Gastrocnemius medialis (tissue), 4 donors: ENCODE measurements around the gene PKNOX2. TPM values are rescaled to one million over a fixed set of nuclear protein-coding genes. Genes with fewer than 3 reads are reported as not detected.

Source experiments
- ATAC-seq, 2 donors: fragments of 150-250 bp; one replicate each; pipeline ENCODE4 v1.9.1; 2016
- DNase-seq, 2 donors: peaks; one replicate each; pipeline ENCODE4 v3.0.0-alpha.2; 2019
- H3K27ac ChIP-seq, 4 donors: fragments of 200-600 bp; sonication (generic); 1 replicate in 1 of 4; 2 replicates in 3 of 4; pipeline ENCODE4 v1.5.1; 2016 to 2018; ENCODE audit warnings: mild to moderate bottlenecking in 2 of 4, moderate library complexity in 1 of 4
- H3K27me3 ChIP-seq, 3 donors: fragments of 200-600 bp; sonication (generic) in 2 of 3; 1 replicate in 1 of 3; 2 replicates in 2 of 3; pipeline versions ENCODE4 v1.5.1 to v1.6.0; 2016 to 2019; ENCODE audit warnings: mild to moderate bottlenecking in 1 of 3, moderate library complexity in 1 of 3
- H3K36me3 ChIP-seq, 2 donors: fragments of 200-600 bp; sonication (generic) in 1 of 2; one replicate each; pipeline ENCODE4 v1.5.1; 2017 to 2018
- H3K4me1 ChIP-seq, 2 donors: fragments of 200-600 bp; sonication (generic) in 1 of 2; one replicate each; pipeline ENCODE4 v1.5.1; 2016 to 2017; ENCODE audit warnings: mild to moderate bottlenecking in 2 of 2
- H3K4me3 ChIP-seq, 4 donors: fragments of 200-600 bp; sonication (generic) in 3 of 4; 1 replicate in 1 of 4; 2 replicates in 3 of 4; pipeline ENCODE4 v1.5.1; 2016 to 2019; ENCODE audit warnings: mild to moderate bottlenecking in 2 of 4
- H3K9me3 ChIP-seq, 3 donors: fragments of 200-600 bp; sonication (generic) in 2 of 3; 1 replicate in 1 of 3; 2 replicates in 2 of 3; pipeline ENCODE4 v1.5.1; 2016 to 2019
- CTCF ChIP-seq, 5 experiments: fragments of 450-650 bp in 3 of 5; fragments of 200-600 bp in 2 of 5; sonication (generic) in 2 of 5; IDR thresholded peaks in 4 of 5; conservative IDR thresholded peaks in 1 of 5; 1 replicate in 4 of 5; 2 replicates in 1 of 5; pipeline ENCODE4 v1.5.1; 2016 to 2019; ENCODE audit warnings: antibody characterized with exemption in 5 of 5, mild to moderate bottlenecking in 3 of 5, moderate library complexity in 3 of 5
- POLR2A ChIP-seq, 2 donors: fragments of 450-650 bp; IDR thresholded peaks; one replicate each; pipeline ENCODE4 v1.6.1; 2017; ENCODE audit warnings: antibody characterized with exemption in 2 of 2, mild to moderate bottlenecking in 2 of 2, moderate library complexity in 2 of 2
- in situ Hi-C, 4 donors: fragments of 200-750 bp; cut with MboI; loops; one replicate each; pipeline versions ENCODE4 v1.15.0 to v1.8.0; 2017; ENCODE audit warnings: low sequenced_read_pairs in 4 of 4
- intact Hi-C: fragments of 100-400 bp; cut with DNase I; formaldehyde crosslinking; loops from one replicate; pipeline ENCODE4 v1.15.1; 2023; ENCODE audit warnings: low total_unique reads
- total RNA-seq, 4 donors: library from RNA; depleted of rRNA; stranded (reverse); fragments of >200 nt; gene quantifications; one replicate each; pipeline versions ENCODE4 v1.1.0 to v1.2.3, GENCODE V29; 2016

PKNOX2 gene
- total RNA-seq, 4 donors from 2014 or later: 3.7 to 11.7 (median 6.0) TPM

DNA sequence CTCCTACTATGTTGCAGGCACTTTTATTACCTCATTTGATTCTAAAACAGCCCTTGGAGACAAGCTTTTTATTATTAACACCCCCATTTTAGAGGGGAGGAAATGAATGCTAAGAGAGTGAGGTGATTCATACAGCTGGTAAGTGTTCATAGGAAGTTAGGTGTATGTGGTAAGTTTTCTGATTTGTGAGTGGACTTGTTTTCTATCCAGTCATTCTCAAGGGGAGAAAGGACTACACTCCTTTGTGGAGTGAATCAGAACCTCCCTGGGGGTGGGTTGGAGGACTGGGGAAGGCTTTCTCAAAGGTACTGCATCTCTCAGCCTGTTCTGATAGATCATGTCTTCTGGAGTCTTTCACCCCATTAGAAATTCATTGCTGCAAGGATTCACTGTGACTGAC, 23.5 kb downstream of the PKNOX2 start:
- H3K4me1 ChIP-seq: no peaks in the 10 kb centered on the region
- no peak overlapping the region for H3K4me3 ChIP-seq
- in situ Hi-C loops: no loop called here
- peaks cover 0 to 4% of the 10 kb centered on the region in 2 donors for H3K36me3 ChIP-seq
- TF ChIP-seq POLR2A (IDR thresholded peaks at IDR 0.05) (no peak), CTCF (IDR thresholded peaks at IDR 0.05 in 4 of 5, conservative IDR thresholded peaks at IDR 0.05 in 1 of 5) (no peak)
- DNase-seq: no peak
- H3K9me3 ChIP-seq: peaks cover 0 to 3% (median 0%) of the 10 kb centered on the region in 3 donors
- no peaks in the 10 kb centered on the region for H3K27me3 ChIP-seq
- no peak for ATAC-seq
- intact Hi-C loops: no loop called here
- no peak overlapping the region for H3K27ac ChIP-seq

DNA sequence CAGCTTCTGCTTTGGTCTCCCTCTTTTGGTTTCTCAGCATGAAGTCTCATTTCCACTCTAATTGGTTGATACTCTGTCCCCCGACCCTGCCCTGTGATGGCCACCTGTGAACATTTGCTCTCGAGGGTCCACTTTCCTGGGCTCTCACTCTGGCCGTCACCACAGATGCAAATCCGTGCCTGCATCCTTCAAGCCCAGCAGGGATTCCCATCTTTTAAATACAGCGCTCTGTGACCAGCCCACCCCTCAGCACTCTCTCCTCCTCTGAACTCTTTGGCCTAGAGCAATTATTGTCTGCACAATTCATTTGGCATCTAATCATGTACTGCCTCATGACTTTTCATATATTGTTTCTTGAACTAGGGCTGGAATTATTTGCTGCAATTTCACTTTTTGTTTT, 26.0 kb downstream of the PKNOX2 start:
- H3K4me1 ChIP-seq: peaks cover 0 to 2% of the 10 kb centered on the region in 2 donors
- intact Hi-C loops (no loop called here), in situ Hi-C loops (no loop called here)
- H3K27me3 ChIP-seq: no peaks in the 10 kb centered on the region
- no peak for ATAC-seq
- peaks cover 0 to 4% of the 10 kb centered on the region in 2 donors for H3K36me3 ChIP-seq
- TF ChIP-seq POLR2A (IDR thresholded peaks at IDR 0.05): no peak
- TF ChIP-seq CTCF (IDR thresholded peaks at IDR 0.05 in 4 of 5, conservative IDR thresholded peaks at IDR 0.05 in 1 of 5): no peak
- no peak overlapping the region for H3K4me3 ChIP-seq
- peaks cover 0 to 3% (median 0%) of the 10 kb centered on the region in 3 donors for H3K9me3 ChIP-seq
- no peak overlapping the region for H3K27ac ChIP-seq
- no peak for DNase-seq

DNA sequence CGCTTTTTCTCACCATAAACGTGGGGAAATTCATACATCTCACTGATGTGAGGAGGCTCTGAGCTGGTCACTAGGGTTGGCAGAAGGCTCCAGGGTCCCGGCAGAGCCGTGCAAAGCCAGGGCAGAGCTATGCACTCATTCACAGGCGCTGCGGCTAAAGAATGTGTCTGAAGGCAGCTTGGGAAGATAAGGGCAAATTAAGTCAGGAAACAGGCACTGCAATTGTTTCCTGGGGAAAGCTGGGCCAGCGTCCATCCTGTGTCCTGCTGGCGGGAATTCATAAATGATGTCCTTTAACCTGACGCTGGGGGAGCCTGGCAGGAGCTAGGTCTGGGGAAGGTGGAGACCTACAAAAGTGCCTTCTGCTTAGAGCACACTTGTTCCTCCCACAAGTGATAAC, 27.6 kb downstream of the PKNOX2 start:
- in situ Hi-C loops: no loop called here
- H3K4me1 ChIP-seq: peaks cover 0 to 2% of the 10 kb centered on the region in 2 donors
- H3K9me3 ChIP-seq: no peaks in the 10 kb centered on the region
- no peak for ATAC-seq
- TF ChIP-seq POLR2A (IDR thresholded peaks at IDR 0.05): no peak
- peaks cover 0 to 4% of the 10 kb centered on the region in 2 donors for H3K36me3 ChIP-seq
- H3K4me3 ChIP-seq: no peak overlapping the region
- H3K27ac ChIP-seq: no peak overlapping the region
- H3K27me3 ChIP-seq: no peaks in the 10 kb centered on the region
- DNase-seq: no peak
- intact Hi-C loops: no loop called here

- no peak for TF ChIP-seq CTCF (IDR thresholded peaks at IDR 0.05 in 4 of 5, conservative IDR thresholded peaks at IDR 0.05 in 1 of 5)
- TF ChIP-seq POLR2A (IDR thresholded peaks at IDR 0.05): no peak
- Histone ChIP-seq H3K4me3 (no peak overlapping the region), H3K36me3 (peaks cover 0 to 4% of the 10 kb centered on the region in 2 donors), H3K9me3 (no peaks in the 10 kb centered on the region), H3K27ac (no peak overlapping the region), H3K4me1 (peaks cover 0 to 2% of the 10 kb centered on the region in 2 donors), H3K27me3 (no peaks in the 10 kb centered on the region)
- ATAC-seq (no peak), DNase-seq (no peak)
- in situ Hi-C loops: no loop called here
- intact Hi-C loops: no loop called here
Measured at GRCh38 chr11:125192717-125193415, 28.3 kb downstream of the PKNOX2 start.

- H3K27ac ChIP-seq: no peak overlapping the region
- no peaks in the 10 kb centered on the region for H3K9me3 ChIP-seq
- H3K27me3 ChIP-seq: no peaks in the 10 kb centered on the region
- in situ Hi-C loops: no loop called here
- no peak overlapping the region for H3K4me3 ChIP-seq
- peaks cover 0 to 2% of the 10 kb centered on the region in 2 donors for H3K4me1 ChIP-seq
- no peak for DNase-seq
- TF ChIP-seq POLR2A (IDR thresholded peaks at IDR 0.05) (no peak), CTCF (IDR thresholded peaks at IDR 0.05 in 4 of 5, conservative IDR thresholded peaks at IDR 0.05 in 1 of 5) (no peak)
- intact Hi-C loops: no loop called here
- no peak for ATAC-seq
- H3K36me3 ChIP-seq: peaks cover 0 to 4% of the 10 kb centered on the region in 2 donors
Measured at GRCh38 chr11:125193416-125193726, 28.8 kb downstream of the PKNOX2 start.
